ENCODE results near the gene C1orf35. TPM values are rescaled to one million over a fixed set of nuclear protein-coding genes. Genes with fewer than 3 reads are reported as not detected.

C1orf35 gene
- total RNA-seq, 1 donor from 2014 or later: 19.0 TPM

- intact Hi-C loops (cut with micrococcal nuclease): loop anchor here (1.0 to 5.0 kb wide), 18 partner anchors 21 to 1675 kb away; partner anchors contain the start of genes C1orf35, GUK1, JMJD4 and MRPL55
These were observed 20.8 kb downstream of the C1orf35 start, which contains the start of gene ARF1 for GRCh38 chr1:228082214-228082917. Gene ARF1 (plus strand): TSS chr1:228082708. CDS start chr1:228097115, 14,407 bp downstream.

DNA sequence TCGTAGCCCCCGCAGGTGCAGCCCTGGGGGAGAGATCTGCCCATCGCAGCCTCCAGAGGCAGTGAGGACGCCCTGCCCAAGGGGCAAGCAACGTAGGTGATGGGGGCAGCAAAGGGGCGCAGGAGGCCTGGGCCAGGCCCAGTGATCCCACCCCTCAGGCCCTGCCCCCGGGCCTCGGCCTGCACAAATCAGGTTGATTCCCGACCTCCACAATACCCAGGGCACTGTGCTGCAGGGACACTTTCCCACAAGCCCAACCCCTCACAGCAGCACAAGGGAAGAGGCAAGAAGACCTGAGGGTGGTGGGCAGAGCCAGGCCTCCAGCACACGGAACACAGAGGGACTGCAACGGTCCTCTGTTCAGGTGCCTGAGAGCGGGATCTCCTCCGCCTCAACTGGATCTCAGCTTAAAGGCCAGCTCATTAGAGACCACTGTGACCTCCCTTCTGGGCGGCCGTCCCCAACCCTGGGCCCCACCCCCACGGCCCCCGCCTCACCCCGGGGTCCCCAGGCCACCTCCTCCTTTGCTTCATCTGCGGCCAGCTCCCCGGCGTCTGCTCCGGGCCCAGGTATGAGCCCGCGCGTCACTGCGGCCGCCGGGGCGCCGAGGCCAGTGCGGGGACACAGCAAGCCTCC is 21.4 kb downstream of the C1orf35 start:
- intact Hi-C loops (cut with micrococcal nuclease): loop anchor here (1.0 to 5.0 kb wide), 18 partner anchors 22 to 1674 kb away; partner anchors contain the start of genes C1orf35, GUK1, JMJD4 and MRPL55

- intact Hi-C loops (cut with micrococcal nuclease): loop anchor here (5.0 kb wide), 3 partner anchors 1199 to 1674 kb away; partner anchors contain the start of gene PARP1
These were observed 22.0 kb downstream of the C1orf35 start for GRCh38 chr1:228081144-228081543.

DNA sequence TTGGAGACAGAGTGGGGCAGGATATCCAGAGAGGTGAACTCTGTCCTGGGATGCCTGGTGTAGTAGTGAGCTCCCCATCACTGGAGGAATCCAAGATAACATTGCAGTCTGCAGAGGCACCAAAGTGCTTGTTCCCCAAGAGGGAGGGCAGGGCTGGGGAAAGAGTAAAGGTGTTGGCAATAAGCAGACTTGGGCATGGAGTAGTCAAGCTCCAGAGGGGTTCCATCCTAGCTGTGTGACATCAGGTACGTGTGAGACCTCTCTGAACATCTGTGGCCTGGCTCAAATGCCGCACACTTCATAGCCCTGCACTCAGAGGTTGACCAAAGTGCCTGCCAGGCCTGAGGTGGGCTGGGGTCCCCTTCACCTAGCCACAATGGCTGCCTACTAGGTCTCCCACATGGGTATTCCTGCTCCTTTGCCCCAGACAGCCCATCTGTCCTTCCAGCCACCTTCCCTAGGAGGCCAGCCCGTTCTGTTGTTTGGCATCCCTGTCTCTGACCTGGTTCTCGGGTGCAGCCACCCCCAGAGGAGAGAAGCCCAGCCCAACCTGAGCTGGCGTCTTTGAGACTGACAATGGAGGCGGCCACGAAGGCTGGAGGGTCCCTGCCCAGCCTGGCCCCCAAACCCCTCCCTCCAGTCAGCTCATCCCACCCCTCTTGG is 23.4 kb downstream of the C1orf35 start:
- intact Hi-C loops (cut with micrococcal nuclease): loop anchor here (5.0 kb wide), 3 partner anchors 1197 to 1672 kb away; partner anchors contain the start of gene PARP1

GRCh38 chr1:228079013-228079412 is 24.1 kb downstream of the C1orf35 start:
- intact Hi-C loops (cut with micrococcal nuclease): no loop called here

GRCh38 chr1:228077565-228078330 is 25.4 kb downstream of the C1orf35 start:
- intact Hi-C loops (cut with micrococcal nuclease): no loop called here

- intact Hi-C loops (cut with micrococcal nuclease): no loop called here
These were observed 26.2 kb downstream of the C1orf35 start for GRCh38 chr1:228076796-228077430.

- intact Hi-C loops (cut with micrococcal nuclease): no loop called here
These were observed 27.3 kb downstream of the C1orf35 start for GRCh38 chr1:228075801-228076271.

- intact Hi-C loops (cut with micrococcal nuclease): no loop called here
These were observed 28.0 kb downstream of the C1orf35 start for GRCh38 chr1:228074954-228075730.

- intact Hi-C loops (cut with micrococcal nuclease): no loop called here
These were observed 29.1 kb downstream of the C1orf35 start for GRCh38 chr1:228073857-228074545.

- intact Hi-C loops (cut with micrococcal nuclease): no loop called here
These were observed 29.9 kb downstream of the C1orf35 start for GRCh38 chr1:228073061-228073856.

GRCh38 chr1:228072658-228073043 is 30.5 kb downstream of the C1orf35 start:
- intact Hi-C loops (cut with micrococcal nuclease): no loop called here

DNA sequence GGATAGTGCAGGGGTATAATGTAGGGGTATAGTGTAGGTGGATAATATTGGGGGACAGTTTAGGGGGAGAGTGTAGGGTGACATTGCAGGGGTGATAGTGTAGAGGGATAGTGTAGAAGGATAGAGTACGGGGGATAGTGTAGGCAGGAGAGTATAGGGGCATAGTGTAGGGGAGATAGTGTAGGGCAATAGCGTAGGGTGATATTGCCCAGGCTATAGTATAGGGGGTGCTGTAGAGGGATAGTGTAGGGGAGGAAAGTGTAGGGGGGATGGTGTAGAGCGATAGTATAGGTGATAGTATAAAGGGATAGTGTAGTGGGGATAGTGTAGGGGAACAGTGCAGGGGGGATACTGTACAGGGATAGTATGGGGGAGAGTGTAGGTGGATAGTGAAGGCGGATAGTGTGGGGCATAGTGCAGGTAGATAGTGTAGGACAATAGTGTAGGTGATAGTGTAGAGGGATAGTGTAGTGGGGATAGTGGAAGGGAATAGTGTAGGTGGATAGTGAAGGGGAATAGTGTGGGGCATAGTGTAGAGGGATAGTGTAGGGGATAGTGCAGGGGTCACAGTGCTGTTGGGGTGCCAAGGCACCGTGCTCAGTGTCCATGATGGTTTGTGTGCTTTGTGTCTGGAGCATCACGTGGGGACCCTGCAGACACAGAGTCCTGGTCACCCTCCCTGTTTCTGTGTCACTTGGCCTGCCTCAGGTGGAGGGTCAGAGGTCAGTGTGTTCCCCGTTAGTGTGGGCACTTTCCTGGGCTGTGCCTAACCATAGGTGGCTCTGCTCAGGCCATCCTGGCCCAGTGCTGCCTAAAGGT is 31.1 kb downstream of the C1orf35 start:
- intact Hi-C loops (cut with micrococcal nuclease): no loop called here

- intact Hi-C loops (cut with micrococcal nuclease): no loop called here
These were observed 32.3 kb downstream of the C1orf35 start for GRCh38 chr1:228070851-228071250.

- intact Hi-C loops (cut with micrococcal nuclease): no loop called here
These were observed 33.0 kb downstream of the C1orf35 start for GRCh38 chr1:228070173-228070572.

DNA sequence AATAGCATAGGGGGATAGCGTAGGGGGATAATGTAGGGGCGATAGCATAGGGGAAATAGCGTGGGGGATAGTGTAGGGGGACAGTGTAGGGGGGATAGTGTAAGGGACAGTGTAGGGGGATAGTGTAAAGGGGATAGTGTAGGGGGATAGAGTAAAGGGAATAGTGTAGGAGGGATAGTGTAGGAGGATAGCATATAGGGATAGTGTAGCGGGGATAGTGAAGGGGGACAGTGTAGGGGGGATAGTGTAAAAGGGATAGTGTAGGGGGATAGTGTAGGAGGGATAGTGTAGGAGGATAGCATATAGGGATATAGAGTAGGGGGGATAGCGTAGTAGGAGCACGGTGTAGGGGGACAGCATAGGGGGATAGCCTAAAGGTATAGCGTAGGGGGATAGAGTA is 34.8 kb downstream of the C1orf35 start:
- intact Hi-C loops (cut with micrococcal nuclease): no loop called here

DNA sequence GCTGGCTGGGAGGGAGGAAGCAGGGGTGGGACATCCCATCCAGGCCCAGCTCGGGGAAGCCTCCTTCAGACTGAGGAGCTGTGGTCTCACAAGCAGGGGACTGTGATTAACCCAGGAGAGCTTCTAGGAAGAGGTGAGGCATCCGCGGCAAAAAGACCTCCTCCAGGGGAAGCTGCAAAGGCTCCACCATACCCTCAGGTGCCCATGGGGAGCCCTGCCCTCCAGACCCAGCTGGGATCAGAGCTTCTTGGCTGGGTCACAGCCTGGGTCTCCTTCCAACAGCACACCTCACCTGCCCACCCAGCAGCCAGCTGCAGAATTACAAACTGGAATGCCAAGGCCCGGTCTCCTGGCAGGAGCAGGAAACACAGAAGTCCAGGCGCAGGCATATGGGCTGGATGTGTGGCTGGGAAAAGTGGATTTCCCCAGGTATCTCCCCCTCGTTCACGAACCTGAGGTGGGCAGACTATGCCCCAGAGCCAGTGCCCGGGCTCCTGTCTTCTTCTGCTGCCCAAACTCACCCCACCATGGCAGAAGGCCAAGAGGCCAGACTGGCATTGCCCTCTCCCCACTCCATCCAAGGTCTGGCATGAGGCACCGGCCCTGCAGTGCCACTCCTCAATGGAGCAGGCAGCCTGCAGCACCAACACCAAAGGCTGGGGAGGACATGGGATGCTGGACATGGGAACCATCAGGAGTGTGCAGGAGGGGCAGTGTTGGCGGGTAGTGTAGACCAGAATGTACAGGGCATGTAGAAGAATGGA is 36.1 kb downstream of the C1orf35 start:
- intact Hi-C loops (cut with micrococcal nuclease): no loop called here
